ENCODE measurements around the gene MAPK12. TPM values are rescaled to one million over a fixed set of nuclear protein-coding genes. Genes with fewer than 3 reads are reported as not detected.
"Not testable (repeated sequence)": the region's sequence is repeated elsewhere in the genome, so short reads cannot be mapped to it uniquely, and the experiment has no call there.

Gene MAPK12
- total RNA-seq, 1 donor from 2014 or later: 17.2 TPM

GRCh38 chr22:50205781-50206569 is 55.5 kb downstream of the MAPK12 start:
- no peak for DNase-seq
- Histone ChIP-seq H3K4me3 (no peak overlapping the region), H3K4me1 (peaks cover 71% of the 10 kb centered on the region), H3K27ac (replicated peaks) (peak overlapping the region; percentile 85), H3K27me3 (ENCODE audit: low read depth) (no peaks in the 10 kb centered on the region), H3K9me3 (replicated peaks) (no peaks in the 10 kb centered on the region), H3K36me3 (peaks cover 55% of the 10 kb centered on the region)
- intact Hi-C loops (cut with micrococcal nuclease): loop anchor here (10.0 kb wide), 1 partner anchor 51 kb away; no protein-coding TSS in a partner anchor
- TF ChIP-seq CTCF (IDR thresholded peaks at IDR 0.05; ENCODE audit: borderline replicate concordance): no peak

- Histone ChIP-seq H3K36me3 (peaks cover 46% of the 10 kb centered on the region), H3K4me1 (peaks cover 76% of the 10 kb centered on the region), H3K27ac (replicated peaks) (peak overlapping the region; percentile 85)
- not testable (repeated sequence) for H3K4me3 ChIP-seq; H3K9me3 ChIP-seq (replicated peaks); DNase-seq; H3K27me3 ChIP-seq (ENCODE audit: low read depth)
- intact Hi-C loops (cut with micrococcal nuclease): loop anchor here (10.0 kb wide), 1 partner anchor 50 kb away; no protein-coding TSS in a partner anchor
Observed at GRCh38 chr22:50204998-50205397, 56.5 kb downstream of the MAPK12 start.

- Histone ChIP-seq H3K27me3 (ENCODE audit: low read depth) (no peaks in the 10 kb centered on the region), H3K4me3 (no peak overlapping the region), H3K4me1 (peaks cover 76% of the 10 kb centered on the region), H3K36me3 (peaks cover 44% of the 10 kb centered on the region), H3K9me3 (replicated peaks) (no peaks in the 10 kb centered on the region), H3K27ac (replicated peaks) (no peak overlapping the region)
- intact Hi-C loops (cut with micrococcal nuclease): loop anchor here (10.0 kb wide), 1 partner anchor 50 kb away; no protein-coding TSS in a partner anchor
- DNase-seq: no peak
- TF ChIP-seq CTCF (IDR thresholded peaks at IDR 0.05; ENCODE audit: borderline replicate concordance): no peak
Observed at GRCh38 chr22:50204571-50204970, 56.9 kb downstream of the MAPK12 start.

GRCh38 chr22:50203288-50203687 is 58.2 kb downstream of the MAPK12 start:
- H3K27me3 ChIP-seq (ENCODE audit: low read depth): no peaks in the 10 kb centered on the region
- no peak overlapping the region for H3K27ac ChIP-seq (replicated peaks)
- intact Hi-C loops (cut with micrococcal nuclease): loop anchor here (10.0 kb wide), 1 partner anchor 48 kb away; no protein-coding TSS in a partner anchor
- no peak overlapping the region for H3K4me3 ChIP-seq
- TF ChIP-seq CTCF (IDR thresholded peaks at IDR 0.05; ENCODE audit: borderline replicate concordance): no peak
- H3K36me3 ChIP-seq: peaks cover 37% of the 10 kb centered on the region
- DNase-seq: no peak
- no peaks in the 10 kb centered on the region for H3K9me3 ChIP-seq (replicated peaks)
- H3K4me1 ChIP-seq: peaks cover 80% of the 10 kb centered on the region

Other genes with a start within 250 kb of the MAPK12 start
- not detected for gene IL17REL, start 248.9 kb downstream of the MAPK12 start, total RNA-seq
- not detected for gene TTLL8, start 203.4 kb downstream of the MAPK12 start, total RNA-seq
- gene MLC1, start 176.3 kb downstream of the MAPK12 start, total RNA-seq: 0.66 TPM
- gene MOV10L1, start 171.7 kb downstream of the MAPK12 start, total RNA-seq: 0.49 TPM
- 0.58 TPM for gene PANX2, start 91.0 kb downstream of the MAPK12 start, total RNA-seq
- gene TRABD, start 75.8 kb downstream of the MAPK12 start, total RNA-seq: 21.0 TPM
- 15.0 TPM for gene SELENOO, start 60.7 kb downstream of the MAPK12 start, total RNA-seq
- gene TUBGCP6, start 16.7 kb downstream of the MAPK12 start, total RNA-seq: 18.3 TPM
- gene HDAC10, start 10.4 kb downstream of the MAPK12 start, total RNA-seq: 13.6 TPM
- gene MAPK11, start 8.7 kb upstream of the MAPK12 start, total RNA-seq: 7.8 TPM
- 50.2 TPM for gene PLXNB2, start 46.0 kb upstream of the MAPK12 start, total RNA-seq
- gene DENND6B, start 65.3 kb upstream of the MAPK12 start, total RNA-seq: 1.2 TPM
- gene PPP6R2, start 81.6 kb upstream of the MAPK12 start, total RNA-seq: 38.6 TPM
- gene SBF1, start 213.4 kb upstream of the MAPK12 start, total RNA-seq: 55.8 TPM
- not detected for gene ADM2, start 219.9 kb upstream of the MAPK12 start, total RNA-seq
- gene MIOX, start 225.2 kb upstream of the MAPK12 start, total RNA-seq: not detected
- gene LMF2, start 246.0 kb upstream of the MAPK12 start, total RNA-seq: 23.4 TPM
- 27.7 TPM for gene NCAPH2, start 246.5 kb upstream of the MAPK12 start, total RNA-seq

All from left ventricle myocardium inferior (tissue), 1 donor.